ENCODE data around the gene STAB1.

DNA sequence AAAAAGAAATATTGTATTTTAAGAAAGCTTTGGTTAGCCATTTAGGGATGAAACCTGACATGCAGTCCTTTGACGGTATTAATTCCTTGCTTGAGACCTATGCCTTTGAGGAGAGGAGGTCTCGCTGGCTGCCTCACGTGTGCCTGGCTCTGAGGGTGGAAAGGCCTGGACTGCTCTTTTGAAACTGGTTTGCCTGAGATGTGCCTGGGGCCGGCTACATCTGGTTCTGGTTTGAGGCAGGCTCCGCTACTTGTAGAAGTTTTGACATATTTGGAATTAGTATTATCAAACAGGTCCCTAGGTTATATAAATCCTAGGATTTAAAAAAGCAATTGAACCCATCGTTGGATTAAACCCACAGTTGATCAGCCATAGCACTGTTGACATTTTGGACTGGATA is 33.3 kb upstream of the STAB1 start:
- TF ChIP-seq, protein P1, sequence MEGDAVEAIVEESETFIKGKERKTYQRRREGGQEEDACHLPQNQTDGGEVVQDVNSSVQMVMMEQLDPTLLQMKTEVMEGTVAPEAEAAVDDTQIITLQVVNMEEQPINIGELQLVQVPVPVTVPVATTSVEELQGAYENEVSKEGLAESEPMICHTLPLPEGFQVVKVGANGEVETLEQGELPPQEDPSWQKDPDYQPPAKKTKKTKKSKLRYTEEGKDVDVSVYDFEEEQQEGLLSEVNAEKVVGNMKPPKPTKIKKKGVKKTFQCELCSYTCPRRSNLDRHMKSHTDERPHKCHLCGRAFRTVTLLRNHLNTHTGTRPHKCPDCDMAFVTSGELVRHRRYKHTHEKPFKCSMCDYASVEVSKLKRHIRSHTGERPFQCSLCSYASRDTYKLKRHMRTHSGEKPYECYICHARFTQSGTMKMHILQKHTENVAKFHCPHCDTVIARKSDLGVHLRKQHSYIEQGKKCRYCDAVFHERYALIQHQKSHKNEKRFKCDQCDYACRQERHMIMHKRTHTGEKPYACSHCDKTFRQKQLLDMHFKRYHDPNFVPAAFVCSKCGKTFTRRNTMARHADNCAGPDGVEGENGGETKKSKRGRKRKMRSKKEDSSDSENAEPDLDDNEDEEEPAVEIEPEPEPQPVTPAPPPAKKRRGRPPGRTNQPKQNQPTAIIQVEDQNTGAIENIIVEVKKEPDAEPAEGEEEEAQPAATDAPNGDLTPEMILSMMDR (IDR thresholded peaks at IDR 0.05): no peak
- TF ChIP-seq POLR2AphosphoS5 (IDR thresholded peaks at IDR 0.05) (no peak), POLR2A (IDR thresholded peaks at IDR 0.05) (no peak), EP300 (IDR thresholded peaks at IDR 0.05) (no peak)
